Activated T-cell treated with anti-CD3 and anti-CD28 coated beads, Interleukin-2, amount 50 U/mL, for 24 hours (primary cell): ENCODE results near the gene LMO1.

Source experiments
- DNase-seq: peaks from one replicate; pipeline ENCODE4 v3.0.0-alpha.2; 2020
- H3K27ac Mint-ChIP-seq: 2 replicates; pipeline ENCODE4 v1.8.0; 2020; ENCODE audit warnings: mild to moderate bottlenecking, mixed read lengths
- H3K27me3 Mint-ChIP-seq: 2 replicates; pipeline ENCODE4 v1.8.0; 2020; ENCODE audit warnings: mixed read lengths
- H3K36me3 Mint-ChIP-seq: 2 replicates; pipeline ENCODE4 v1.8.0; 2020; ENCODE audit warnings: low read depth, mixed read lengths
- H3K4me1 Mint-ChIP-seq: 2 replicates; pipeline ENCODE4 v1.8.0; 2020; ENCODE audit warnings: low read depth, mixed read lengths
- H3K4me3 Mint-ChIP-seq: 2 replicates; pipeline ENCODE4 v1.8.0; 2020; ENCODE audit warnings: mild to moderate bottlenecking, moderate library complexity, mixed read lengths
- H3K9me3 Mint-ChIP-seq: 2 replicates; pipeline ENCODE4 v1.8.0; 2020; ENCODE audit warnings: mixed read lengths

LMO1 gene

DNA sequence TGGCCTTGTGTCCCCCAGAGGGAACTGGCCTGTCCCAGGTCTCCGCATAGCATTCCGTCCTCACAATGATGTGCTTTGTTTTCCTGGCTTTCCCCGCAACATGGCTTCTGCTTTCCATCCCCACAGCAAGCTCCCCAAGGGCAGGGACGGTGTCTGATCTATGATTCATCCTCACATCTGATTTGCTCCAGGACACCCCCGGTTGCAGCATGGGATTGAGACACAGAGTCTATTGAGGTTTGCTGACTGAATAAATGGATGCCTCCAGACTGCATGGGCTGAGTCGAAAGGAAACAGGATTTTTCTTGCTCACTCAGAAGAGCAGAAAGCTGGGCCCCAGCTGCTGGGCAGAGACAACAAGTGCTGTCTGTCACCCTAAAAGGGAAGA, 40.2 kb downstream of the LMO1 start:
- peaks cover 2% of the 10 kb centered on the region for H3K4me1 Mint-ChIP-seq
- no peak for DNase-seq
- H3K4me3 Mint-ChIP-seq: no peak overlapping the region
- no peaks in the 10 kb centered on the region for H3K36me3 Mint-ChIP-seq
- no peaks in the 10 kb centered on the region for H3K27me3 Mint-ChIP-seq
- no peak overlapping the region for H3K27ac Mint-ChIP-seq
- no peaks in the 10 kb centered on the region for H3K9me3 Mint-ChIP-seq

DNA sequence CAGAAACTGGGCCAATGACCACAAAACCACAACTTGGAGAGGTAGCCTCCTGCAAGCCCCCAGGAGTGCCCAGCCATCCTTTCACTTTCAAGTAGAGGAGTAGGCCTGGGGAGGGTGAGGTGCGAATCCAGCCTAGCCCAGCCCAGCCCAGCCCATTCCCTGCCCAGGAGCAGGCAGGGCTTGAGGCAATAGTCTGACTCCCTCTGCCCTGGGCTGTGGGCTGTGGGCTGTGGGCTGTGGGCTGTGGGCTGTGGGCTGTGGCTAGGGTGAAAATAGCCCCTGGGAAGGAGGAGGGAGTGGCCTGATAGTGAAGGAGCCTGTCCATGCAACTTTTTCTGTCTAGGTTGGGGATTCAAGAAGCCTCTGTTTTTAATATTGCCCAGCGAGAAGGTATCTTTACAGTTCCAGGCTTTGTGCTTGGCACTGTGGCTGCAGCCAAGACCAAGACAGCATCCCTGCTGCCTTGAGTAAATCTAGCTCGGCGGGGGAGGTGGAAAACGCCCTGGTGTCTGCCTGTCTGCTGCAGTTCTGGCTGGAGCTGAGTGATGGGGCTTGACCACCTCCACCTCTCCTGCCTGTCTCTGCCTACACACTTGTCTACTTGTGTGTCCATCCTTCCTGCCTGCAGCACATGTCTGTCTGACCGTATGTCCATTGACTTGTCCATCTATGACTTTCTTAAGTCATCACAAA, 40.7 kb downstream of the LMO1 start:
- H3K9me3 Mint-ChIP-seq: no peaks in the 10 kb centered on the region
- no peak overlapping the region for H3K27ac Mint-ChIP-seq
- no peak for DNase-seq
- H3K4me3 Mint-ChIP-seq: no peak overlapping the region
- H3K36me3 Mint-ChIP-seq: no peaks in the 10 kb centered on the region
- no peaks in the 10 kb centered on the region for H3K27me3 Mint-ChIP-seq
- H3K4me1 Mint-ChIP-seq: peaks cover 2% of the 10 kb centered on the region

DNA sequence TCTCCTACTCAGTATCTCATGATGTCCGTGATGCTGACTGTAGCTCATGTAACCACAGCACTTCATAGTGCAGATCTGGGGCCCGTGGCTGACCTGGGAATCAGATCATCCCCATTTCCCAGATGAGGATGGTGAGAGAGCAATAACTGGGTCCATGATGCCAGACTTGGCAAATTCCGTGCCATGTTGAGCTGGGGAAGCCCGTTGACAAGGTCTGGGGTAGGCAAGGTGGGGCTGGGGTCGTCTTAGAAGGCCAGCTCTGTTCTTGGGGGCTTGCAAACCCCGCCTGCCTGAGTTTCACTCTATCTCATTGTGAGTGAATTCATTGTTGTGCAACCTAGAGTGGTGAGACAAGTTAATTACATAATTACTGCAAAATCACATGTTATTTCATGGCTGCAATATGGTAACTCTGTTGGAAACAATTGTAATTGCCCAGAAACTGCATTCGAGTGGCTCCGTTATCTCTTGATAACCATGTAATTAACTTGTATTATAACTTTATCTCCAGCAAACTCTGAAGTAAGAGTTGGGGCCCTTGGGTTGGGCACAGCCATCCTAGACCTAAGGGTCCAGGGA, 41.7 kb downstream of the LMO1 start:
- Mint-ChIP-seq H3K9me3 (no peaks in the 10 kb centered on the region), H3K4me3 (no peak overlapping the region), H3K27me3 (no peaks in the 10 kb centered on the region), H3K27ac (no peak overlapping the region), H3K36me3 (no peaks in the 10 kb centered on the region), H3K4me1 (peaks cover 2% of the 10 kb centered on the region)
- no peak for DNase-seq

DNA sequence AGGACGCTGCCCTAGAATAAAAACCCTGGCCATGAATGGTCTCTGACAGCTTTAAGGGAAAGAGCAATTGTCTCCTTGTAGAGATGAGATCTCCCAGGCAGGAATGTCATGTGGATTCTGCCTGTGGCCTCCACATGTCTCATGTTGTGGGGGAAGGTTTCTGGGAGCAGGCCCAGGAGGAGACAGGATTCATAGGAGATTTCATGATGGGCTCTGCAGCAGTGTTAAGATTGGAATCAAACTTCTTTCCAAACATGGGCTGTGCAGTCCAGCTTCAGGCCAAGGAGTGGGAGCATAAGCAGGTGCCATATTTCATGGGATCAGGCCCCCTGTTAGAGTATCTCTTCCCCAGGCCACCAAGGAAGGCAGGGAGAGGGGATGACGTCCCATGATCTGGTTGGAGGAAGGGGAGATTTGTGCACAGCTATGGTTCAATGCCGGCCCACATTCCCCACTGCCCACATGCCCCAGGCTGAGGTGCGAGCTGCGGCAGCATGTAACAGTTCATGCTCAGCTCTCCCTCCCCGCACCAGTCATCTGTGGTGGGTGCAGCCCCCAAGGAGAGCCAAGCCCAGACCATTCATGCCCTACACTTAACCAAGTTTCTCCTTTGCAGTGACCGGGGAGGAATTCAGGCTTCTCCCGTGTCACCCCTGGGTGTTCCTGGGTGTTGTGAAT, 42.5 kb downstream of the LMO1 start:
- no peaks in the 10 kb centered on the region for H3K36me3 Mint-ChIP-seq
- no peaks in the 10 kb centered on the region for H3K27me3 Mint-ChIP-seq
- peaks cover 2% of the 10 kb centered on the region for H3K4me1 Mint-ChIP-seq
- no peak overlapping the region for H3K4me3 Mint-ChIP-seq
- H3K27ac Mint-ChIP-seq: no peak overlapping the region
- DNase-seq: no peak
- no peaks in the 10 kb centered on the region for H3K9me3 Mint-ChIP-seq

DNA sequence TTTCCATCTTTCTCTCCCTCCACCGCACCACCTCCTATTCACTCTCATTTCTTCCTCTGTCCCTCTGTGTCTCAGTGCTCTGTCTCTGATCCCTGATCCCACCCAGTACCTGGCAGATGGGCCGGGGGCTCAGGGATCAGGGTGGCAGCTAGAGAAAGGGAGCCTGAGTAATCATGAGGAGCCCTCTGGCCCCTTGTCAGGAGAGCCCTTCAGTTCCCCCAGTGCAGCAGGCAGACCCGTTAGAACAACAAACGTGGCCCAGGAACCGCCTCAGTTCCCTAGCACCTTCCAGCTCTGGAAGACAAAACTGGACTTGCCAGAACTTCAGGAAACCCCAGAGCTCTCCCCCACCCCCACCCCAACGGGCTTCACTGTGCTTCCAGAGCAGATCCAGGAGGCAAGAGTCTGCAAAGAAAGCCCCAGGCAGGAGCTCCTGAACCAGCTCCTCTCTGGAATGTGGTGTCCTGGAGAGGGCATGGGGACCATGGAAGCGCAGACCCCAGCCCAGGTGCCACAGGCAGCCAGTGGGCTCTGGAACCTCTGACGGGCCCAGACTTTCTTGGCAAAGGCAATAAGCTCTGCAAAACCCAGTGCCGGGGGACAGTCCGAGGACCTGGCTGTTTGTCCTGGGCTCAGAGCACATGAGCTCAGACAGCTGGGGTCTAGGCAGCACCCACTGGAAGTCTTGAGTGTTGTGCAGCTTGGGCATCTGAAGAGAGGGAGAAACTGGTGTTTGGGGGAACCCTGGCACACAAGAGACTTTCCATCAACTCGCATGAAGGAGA, 43.2 kb downstream of the LMO1 start:
- H3K36me3 Mint-ChIP-seq: no peaks in the 10 kb centered on the region
- peaks cover under 1% of the 10 kb centered on the region for H3K4me1 Mint-ChIP-seq
- H3K9me3 Mint-ChIP-seq: no peaks in the 10 kb centered on the region
- no peak overlapping the region for H3K27ac Mint-ChIP-seq
- no peak for DNase-seq
- H3K27me3 Mint-ChIP-seq: no peaks in the 10 kb centered on the region
- H3K4me3 Mint-ChIP-seq: no peak overlapping the region

DNA sequence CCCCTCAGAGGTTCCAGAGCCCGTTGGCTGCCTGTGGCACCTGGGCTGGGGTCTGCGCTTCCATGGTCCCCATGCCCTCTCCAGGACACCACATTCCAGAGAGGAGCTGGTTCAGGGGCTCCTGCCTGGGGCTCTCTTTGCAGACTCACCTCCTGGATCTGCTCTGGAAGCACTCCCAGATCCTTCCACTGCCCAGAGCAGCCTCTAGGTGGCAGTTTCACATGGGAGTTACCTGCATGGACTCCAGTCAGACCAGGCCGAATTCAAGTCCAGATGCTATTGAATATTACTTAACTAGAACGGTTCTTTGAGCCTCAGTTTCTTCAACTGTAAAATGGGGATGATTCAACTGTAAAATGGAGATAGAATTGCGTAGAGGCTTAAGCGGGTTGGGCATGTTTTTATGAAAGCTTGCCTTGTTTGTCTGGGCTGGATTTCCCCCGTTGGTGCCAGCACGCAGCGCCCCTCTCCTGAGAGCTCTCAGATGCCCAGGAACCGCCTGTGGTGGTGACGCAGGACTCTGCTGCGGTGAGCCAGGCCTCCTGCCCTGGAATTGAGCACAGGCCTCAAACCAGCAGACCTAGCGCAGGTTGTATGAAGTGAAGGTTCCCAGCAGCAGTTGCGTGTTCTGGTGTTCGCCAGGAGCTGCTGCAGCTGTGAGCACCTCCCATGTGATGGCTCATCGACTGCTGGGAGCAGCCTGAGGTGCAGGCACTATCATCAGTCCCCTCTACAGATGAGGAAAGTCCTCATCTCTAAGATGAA, 44.2 kb downstream of the LMO1 start:
- Mint-ChIP-seq H3K27me3 (no peaks in the 10 kb centered on the region), H3K4me1 (no peaks in the 10 kb centered on the region), H3K9me3 (no peaks in the 10 kb centered on the region), H3K36me3 (no peaks in the 10 kb centered on the region), H3K4me3 (no peak overlapping the region), H3K27ac (no peak overlapping the region)
- DNase-seq: no peak

DNA sequence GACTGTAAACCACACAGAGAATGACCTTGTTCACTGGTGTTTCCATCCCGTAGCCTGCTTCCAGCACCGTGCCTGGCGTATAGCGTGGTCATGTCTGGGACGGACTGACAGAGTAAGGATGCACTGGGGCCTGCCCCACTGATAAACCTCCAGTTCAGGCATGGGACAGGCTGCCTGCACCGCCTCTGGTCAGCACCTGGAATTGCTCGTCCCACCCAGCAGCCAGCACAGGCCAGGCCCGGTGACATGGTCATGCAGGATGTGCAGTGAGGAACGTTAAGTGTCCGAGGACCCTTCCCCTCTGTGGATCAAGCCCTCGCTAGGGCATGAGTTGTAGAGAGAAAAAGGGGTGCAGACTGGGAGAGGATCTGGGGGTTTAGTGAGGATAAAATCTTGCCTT, 44.8 kb downstream of the LMO1 start:
- DNase-seq: no peak
- H3K27me3 Mint-ChIP-seq: no peaks in the 10 kb centered on the region
- H3K9me3 Mint-ChIP-seq: no peaks in the 10 kb centered on the region
- no peak overlapping the region for H3K4me3 Mint-ChIP-seq
- H3K27ac Mint-ChIP-seq: no peak overlapping the region
- no peaks in the 10 kb centered on the region for H3K36me3 Mint-ChIP-seq
- no peaks in the 10 kb centered on the region for H3K4me1 Mint-ChIP-seq

DNA sequence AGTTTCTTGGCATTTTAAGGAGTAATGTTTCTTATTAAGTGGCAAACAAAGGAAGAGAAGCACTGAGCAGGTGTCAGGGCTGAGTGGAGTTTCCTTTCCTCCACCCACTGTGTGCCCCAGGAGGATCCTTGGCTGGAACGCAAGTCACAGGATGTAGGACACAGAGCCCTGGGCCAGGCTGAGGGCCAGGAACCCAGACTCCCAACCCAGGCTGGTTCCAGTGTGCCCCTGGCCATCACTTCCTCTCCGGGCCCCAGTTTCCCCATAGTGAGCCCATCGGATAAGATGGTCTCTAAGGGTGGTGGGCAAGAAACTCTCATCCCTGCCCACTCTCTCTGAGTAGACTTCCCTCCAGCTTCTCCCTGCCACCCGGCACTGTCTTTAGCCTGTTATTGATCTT, 45.3 kb downstream of the LMO1 start:
- H3K4me1 Mint-ChIP-seq: no peaks in the 10 kb centered on the region
- no peaks in the 10 kb centered on the region for H3K36me3 Mint-ChIP-seq
- no peak overlapping the region for H3K27ac Mint-ChIP-seq
- H3K4me3 Mint-ChIP-seq: no peak overlapping the region
- no peaks in the 10 kb centered on the region for H3K9me3 Mint-ChIP-seq
- no peaks in the 10 kb centered on the region for H3K27me3 Mint-ChIP-seq
- DNase-seq: no peak

DNA sequence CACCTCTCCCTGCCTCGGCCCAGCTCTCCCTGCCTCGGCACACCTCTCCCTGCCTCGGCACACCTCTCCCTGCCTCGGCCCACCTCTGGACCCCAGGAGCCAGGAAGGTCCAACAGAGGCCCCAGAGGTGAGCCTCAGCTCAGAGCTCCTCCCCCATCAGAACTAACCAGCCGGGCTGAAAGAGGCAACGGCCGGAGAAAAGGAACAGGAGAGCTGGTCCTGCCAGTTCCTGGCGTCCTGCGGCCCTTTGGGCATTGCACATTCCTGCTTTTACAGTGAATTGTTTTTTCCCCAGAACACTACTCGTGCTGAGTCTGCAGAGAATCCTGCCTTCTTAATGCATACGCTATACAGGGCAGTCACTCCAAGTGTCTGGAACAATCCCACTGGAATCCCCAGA, 45.8 kb downstream of the LMO1 start:
- no peak for DNase-seq
- Mint-ChIP-seq H3K9me3 (no peaks in the 10 kb centered on the region), H3K36me3 (no peaks in the 10 kb centered on the region), H3K27ac (no peak overlapping the region), H3K4me1 (no peaks in the 10 kb centered on the region), H3K27me3 (no peaks in the 10 kb centered on the region), H3K4me3 (no peak overlapping the region)

DNA sequence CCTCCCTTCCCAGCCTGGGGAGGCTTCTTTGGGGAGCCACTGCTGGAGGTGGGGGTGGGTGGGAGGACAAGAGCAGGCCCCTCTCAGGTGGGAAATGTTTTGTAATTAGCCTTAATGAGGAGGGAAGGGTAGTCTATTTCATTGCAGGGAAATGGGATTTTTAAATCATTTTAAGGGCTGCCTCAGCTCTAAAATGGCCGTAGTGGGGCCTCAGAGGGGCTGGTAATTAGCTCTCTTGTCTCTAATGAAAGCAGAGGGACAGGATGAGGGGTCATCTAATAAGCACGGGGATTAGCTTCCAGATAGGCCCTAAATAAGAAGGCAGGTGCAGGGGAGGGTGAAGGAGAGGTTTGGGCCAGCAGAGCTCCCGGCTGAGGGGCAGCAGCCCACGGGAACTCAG, 46.5 kb downstream of the LMO1 start:
- Mint-ChIP-seq H3K9me3 (no peaks in the 10 kb centered on the region), H3K27ac (no peak overlapping the region), H3K4me3 (no peak overlapping the region), H3K27me3 (no peaks in the 10 kb centered on the region), H3K4me1 (no peaks in the 10 kb centered on the region), H3K36me3 (no peaks in the 10 kb centered on the region)
- no peak for DNase-seq

DNA sequence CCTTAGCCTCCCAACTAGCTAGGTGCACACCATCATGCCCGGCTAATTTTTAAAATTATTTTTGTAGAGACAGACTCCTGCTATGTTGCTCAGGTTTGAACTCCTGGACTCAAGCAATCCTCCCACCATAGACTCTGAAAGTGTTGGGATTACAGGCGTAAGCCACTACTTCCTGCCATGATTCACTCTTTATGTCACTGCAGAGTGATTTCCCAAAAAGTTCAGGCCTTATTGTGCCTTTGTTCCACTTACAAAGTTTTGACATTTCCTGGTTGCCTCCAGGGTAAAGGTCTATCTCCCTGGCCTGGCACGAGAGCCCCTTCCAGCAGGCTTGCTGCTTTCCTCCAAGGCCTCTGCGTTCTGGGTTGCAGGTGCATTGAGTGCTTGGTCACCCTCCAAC, 50.3 kb downstream of the LMO1 start:
- no peak overlapping the region for H3K4me3 Mint-ChIP-seq
- no peaks in the 10 kb centered on the region for H3K4me1 Mint-ChIP-seq
- DNase-seq: no peak
- H3K9me3 Mint-ChIP-seq: no peaks in the 10 kb centered on the region
- H3K36me3 Mint-ChIP-seq: no peaks in the 10 kb centered on the region
- peaks cover 13% of the 10 kb centered on the region for H3K27me3 Mint-ChIP-seq
- no peak overlapping the region for H3K27ac Mint-ChIP-seq

DNA sequence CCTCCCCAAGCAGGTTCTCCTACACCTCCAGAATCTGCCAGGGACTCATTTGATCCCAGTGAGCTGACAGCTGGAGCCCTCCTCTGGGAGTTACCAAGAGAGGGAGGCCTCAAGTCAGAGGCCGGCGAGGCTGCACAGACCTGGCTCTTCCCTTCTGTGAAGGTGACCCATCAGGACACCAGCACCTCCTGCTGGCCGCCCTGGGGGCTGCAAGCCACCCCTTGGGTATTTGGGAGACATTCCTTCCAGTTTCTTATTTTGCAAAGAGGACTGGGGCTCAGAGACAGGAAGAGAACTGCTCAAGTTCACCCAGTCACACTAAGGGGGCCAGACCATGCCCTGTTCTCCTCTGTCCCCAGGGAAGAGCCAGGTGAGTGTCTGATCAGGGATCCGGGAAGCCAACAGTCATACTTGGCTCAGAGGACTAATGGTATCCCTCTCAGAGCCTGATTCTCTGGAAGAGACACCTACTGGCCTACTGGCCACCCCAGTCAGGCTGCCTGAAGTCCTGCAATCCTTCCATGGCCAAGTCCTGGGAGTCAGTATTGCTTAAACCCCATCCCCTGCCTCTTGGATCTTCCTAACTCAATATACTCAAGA, 54.4 kb downstream of the LMO1 start:
- Mint-ChIP-seq H3K27ac (no peak overlapping the region), H3K9me3 (no peaks in the 10 kb centered on the region), H3K4me3 (no peak overlapping the region), H3K4me1 (peaks cover 12% of the 10 kb centered on the region), H3K27me3 (peaks cover 46% of the 10 kb centered on the region), H3K36me3 (no peaks in the 10 kb centered on the region)
- peak; percentile 44 for DNase-seq

DNA sequence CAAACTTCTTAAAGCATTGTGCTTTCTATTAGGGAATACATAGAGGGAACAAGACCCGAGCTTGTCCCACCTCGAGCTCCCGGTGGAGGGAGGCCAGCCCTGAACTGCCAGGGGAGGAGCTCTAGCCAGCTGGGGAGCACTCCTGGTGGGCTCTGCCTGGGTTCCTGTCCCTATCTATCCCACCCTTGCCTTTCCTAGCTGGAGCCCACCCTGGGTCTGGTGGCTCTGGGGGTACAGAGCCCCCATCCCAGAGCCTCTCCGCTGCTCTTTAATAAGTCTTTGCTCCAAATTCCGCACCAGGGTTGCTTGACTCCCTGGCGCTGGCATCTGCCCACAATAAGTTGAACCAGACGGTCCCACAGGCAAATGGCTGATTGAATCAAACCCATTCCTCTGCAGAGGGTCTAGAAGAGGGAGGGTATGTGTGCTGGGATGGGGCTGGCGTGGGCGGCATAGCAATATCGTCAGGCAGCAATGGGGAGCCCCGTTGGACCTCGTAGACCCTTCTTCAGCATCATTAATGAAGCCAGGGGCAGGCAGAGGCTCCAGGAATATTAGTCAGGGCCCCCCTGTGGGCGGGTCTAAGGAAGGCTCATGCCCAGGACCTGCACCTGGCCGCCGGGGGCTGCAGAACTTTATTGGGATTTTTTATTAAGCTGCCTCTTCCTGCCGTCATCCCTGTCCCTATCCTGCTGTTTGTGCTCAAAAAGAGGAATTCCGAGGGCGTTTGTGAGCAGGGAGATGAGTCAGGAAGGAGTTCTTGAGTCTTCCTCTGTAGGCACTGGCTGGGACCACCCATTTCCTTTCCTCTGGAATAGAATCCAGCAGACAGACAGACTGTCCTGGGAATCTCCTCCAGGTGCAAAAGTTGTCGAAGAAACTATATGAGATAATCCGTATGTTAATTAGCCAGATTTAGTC, 56.3 kb downstream of the LMO1 start:
- H3K27ac Mint-ChIP-seq: no peak overlapping the region
- H3K4me1 Mint-ChIP-seq: peaks cover 12% of the 10 kb centered on the region
- peaks cover 55% of the 10 kb centered on the region for H3K27me3 Mint-ChIP-seq
- no peak overlapping the region for H3K4me3 Mint-ChIP-seq
- H3K36me3 Mint-ChIP-seq: no peaks in the 10 kb centered on the region
- DNase-seq: no peak
- no peaks in the 10 kb centered on the region for H3K9me3 Mint-ChIP-seq
